Uterus (tissue), 2 donors: ENCODE measurements around the gene PAN2.

Experiments used
- CTCF ChIP-seq, 4 experiments: fragments of 200-600 bp in 2 of 4; fragments of 450-650 bp in 2 of 4; sonication (generic) in 2 of 4; IDR thresholded peaks; one replicate each; pipeline ENCODE4 v1.5.1; 2016 to 2019; ENCODE audit warnings: antibody characterized with exemption in 4 of 4, mild to moderate bottlenecking in 2 of 4, moderate library complexity in 1 of 4
- POLR2A ChIP-seq, 2 donors: fragments of 450-650 bp; IDR thresholded peaks; one replicate each; pipeline ENCODE4 v1.6.1; 2016; ENCODE audit warnings: antibody characterized with exemption in 2 of 2, mild to moderate bottlenecking in 1 of 2, moderate library complexity in 1 of 2

- TF ChIP-seq CTCF (IDR thresholded peaks at IDR 0.05) = no peak
- no peak for TF ChIP-seq POLR2A (IDR thresholded peaks at IDR 0.05)
Measured at GRCh38 chr12:56282579-56282978, 51.2 kb downstream of the PAN2 start.
